ENCODE data around the gene JUNB. TPM values are rescaled to one million over a fixed set of nuclear protein-coding genes. Genes with fewer than 3 reads are reported as not detected.

JUNB gene
- total RNA-seq, 3 donors from 2014 or later: 108 to 581 (median 320) TPM

- DNase-seq (ENCODE audit: low spot score in 2 of 2): no peak
- TF ChIP-seq POLR2A (IDR thresholded peaks at IDR 0.05) (no peak), POLR2AphosphoS5 (IDR thresholded peaks at IDR 0.05) (no peak), CTCF (IDR thresholded peaks at IDR 0.05) (no peak)
- H3K27ac ChIP-seq: no peak within 1 kb of the TSS
- no peak within 1 kb of the TSS for H3K4me3 ChIP-seq
- H3K9me3 ChIP-seq: peaks cover 0 to 11% of the 10 kb centered on the region in 2 donors
- H3K27me3 ChIP-seq: peaks cover 0 to 31% of the 10 kb centered on the region in 2 donors
- no peaks in the 10 kb centered on the region for H3K36me3 ChIP-seq
- no peaks in the 10 kb centered on the region for H3K4me1 ChIP-seq
- intact Hi-C loops (cut with DNase I; ENCODE audit: low total_unique reads): no loop called here
Measured at GRCh38 chr19:12751635-12752034, 39.7 kb upstream of the JUNB start, which contains the start of gene BEST2. Gene BEST2, plus strand, starts transcription at chr19:12751791. Its CDS starts 802 bp downstream, at chr19:12752593.

- Histone ChIP-seq H3K27ac (no peak overlapping the region), H3K27me3 (peaks cover 0 to 31% of the 10 kb centered on the region in 2 donors), H3K4me1 (no peaks in the 10 kb centered on the region), H3K4me3 (no peak overlapping the region), H3K36me3 (no peaks in the 10 kb centered on the region), H3K9me3 (peaks cover 0 to 9% of the 10 kb centered on the region in 2 donors)
- intact Hi-C loops (cut with DNase I; ENCODE audit: low total_unique reads): no loop called here
- TF ChIP-seq POLR2AphosphoS5 (IDR thresholded peaks at IDR 0.05): no peak
- TF ChIP-seq POLR2A (IDR thresholded peaks at IDR 0.05): no peak
- no peak for TF ChIP-seq CTCF (IDR thresholded peaks at IDR 0.05)
- DNase-seq (ENCODE audit: low spot score in 2 of 2): no peak
Measured at GRCh38 chr19:12752056-12752781, 39.1 kb upstream of the JUNB start.

- TF ChIP-seq POLR2AphosphoS5 (IDR thresholded peaks at IDR 0.05) (no peak), POLR2A (IDR thresholded peaks at IDR 0.05) (no peak)
- no peaks in the 10 kb centered on the region for H3K9me3 ChIP-seq
- peaks cover 0 to 31% of the 10 kb centered on the region in 2 donors for H3K27me3 ChIP-seq
- H3K4me3 ChIP-seq: no peak overlapping the region
- intact Hi-C loops (cut with DNase I; ENCODE audit: low total_unique reads): no loop called here
- DNase-seq (ENCODE audit: low spot score in 2 of 2): no peak
- H3K36me3 ChIP-seq: no peaks in the 10 kb centered on the region
- no peaks in the 10 kb centered on the region for H3K4me1 ChIP-seq
- H3K27ac ChIP-seq: no peak overlapping the region
Measured at GRCh38 chr19:12754465-12755196, 36.7 kb upstream of the JUNB start.

- peaks cover 0 to 18% of the 10 kb centered on the region in 2 donors for H3K27me3 ChIP-seq
- intact Hi-C loops (cut with DNase I; ENCODE audit: low total_unique reads): no loop called here
Measured at GRCh38 chr19:12756150-12756883, 35.0 kb upstream of the JUNB start.

More at GRCh38 chr19:12756150-12756883, 35.0 kb upstream of the JUNB start:
- no peak for TF ChIP-seq CTCF (IDR thresholded peaks at IDR 0.05)
- no peak overlapping the region for H3K27ac ChIP-seq
- no peaks in the 10 kb centered on the region for H3K9me3 ChIP-seq
- no peaks in the 10 kb centered on the region for H3K36me3 ChIP-seq
- no peaks in the 10 kb centered on the region for H3K4me1 ChIP-seq
- no peak overlapping the region for H3K4me3 ChIP-seq
- DNase-seq (ENCODE audit: low spot score in 2 of 2): no peak

Measured in breast epithelium (tissue), 4 donors.